Testis (tissue), 3 donors: Measurements from ENCODE around the gene TM7SF3. TPM values are rescaled to one million over a fixed set of nuclear protein-coding genes. Genes with fewer than 3 reads are reported as not detected.

Source experiments
- DNase-seq: peaks from one replicate; pipeline ENCODE4 v3.0.0-alpha.2; 2019
- H3K27ac ChIP-seq, 2 donors: fragments of 200-600 bp; sonication (generic); one replicate each; pipeline ENCODE4 v1.5.1; 2019
- H3K27me3 ChIP-seq: fragments of 200-600 bp; sonication (generic); one replicate; pipeline ENCODE4 v1.5.1; 2019
- H3K36me3 ChIP-seq: fragments of 200-600 bp; sonication (generic); one replicate; pipeline ENCODE4 v1.5.1; 2017; ENCODE audit warnings: low read depth; ENCODE audit errors: missing control alignments
- H3K4me1 ChIP-seq: fragments of 200-600 bp; sonication (generic); one replicate; pipeline ENCODE4 v1.5.1; 2019
- H3K4me3 ChIP-seq, 2 donors: fragments of 200-600 bp; sonication (generic); one replicate each; pipeline ENCODE4 v1.5.1; 2017 to 2019
- H3K9me3 ChIP-seq: fragments of 200-600 bp; sonication (generic); one replicate; pipeline ENCODE4 v1.5.1; 2017
- CTCF ChIP-seq, 3 experiments: fragments of 450-650 bp in 2 of 3; fragments of 200-600 bp in 1 of 3; sonication (generic) in 1 of 3; IDR thresholded peaks; one replicate each; pipeline ENCODE4 v1.5.1; 2016 to 2019; ENCODE audit warnings: antibody characterized with exemption in 3 of 3, mild to moderate bottlenecking in 2 of 3, moderate library complexity in 1 of 3
- POLR2A ChIP-seq: fragments of 450-650 bp; IDR thresholded peaks from one replicate; pipeline ENCODE4 v1.6.1; 2017; ENCODE audit warnings: antibody characterized with exemption, mild to moderate bottlenecking, moderate library complexity
- WGBS, 2 donors: methylation state at CpG; one replicate each; pipeline ENCODE4 v1.1.5; 2018; 5-methylcytosine and 5-hydroxymethylcytosine counted together
- intact Hi-C: fragments of 100-400 bp; cut with DNase I; formaldehyde crosslinking; loops from one replicate; pipeline ENCODE4 v1.15.1; 2023; ENCODE audit warnings: low total_unique reads
- polyA plus RNA-seq: library from polyadenylated mRNA; stranded (reverse); fragments of 350-450 nt; fragmentation: Illumina TruSeq; extraction: RNeasy Lipid Tissue Mini Kit (QIAGEN cat#74804); gene quantifications from one replicate; pipeline ENCODE4 v1.2.3, GENCODE V29; 2014; ENCODE audit warnings: low read depth, low replicate concordance; ENCODE audit not compliant: insufficient read depth
- total RNA-seq, 2 donors: library from RNA; depleted of rRNA; stranded (reverse); fragments of >200 nt; gene quantifications; one replicate each; pipeline ENCODE4 v1.2.3, GENCODE V29; 2016

The TM7SF3 gene
- total and polyA plus RNA-seq, 3 donors from 2014 or later = 64.4 to 73.1 (median 69.6) TPM

DNA sequence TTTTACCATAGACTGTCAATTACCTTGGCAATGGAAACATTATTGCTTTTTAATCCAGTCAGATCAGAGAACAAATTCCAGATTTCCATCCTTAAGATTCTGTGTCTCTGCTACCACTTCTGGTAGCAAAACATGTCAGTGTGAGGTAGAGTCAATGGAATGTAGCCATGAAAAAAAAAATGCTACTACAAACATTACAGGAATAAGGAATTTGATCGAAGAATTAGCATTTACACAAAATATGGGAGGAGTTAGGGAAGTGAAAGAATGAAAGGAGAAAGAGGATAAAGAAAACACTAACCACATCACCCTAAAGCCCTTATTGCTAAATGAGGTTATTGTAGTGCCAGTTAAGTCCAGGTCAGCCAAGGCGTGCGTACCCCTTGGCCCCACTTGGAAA, 17.3 kb upstream of the TM7SF3 start:
- WGBS, 2 donors = 87 to 95% methylated on average over 3 of the region's 3 CpGs
- intact Hi-C loops = no loop called here
- H3K27ac ChIP-seq = no peak overlapping the region
- TF ChIP-seq POLR2A = no peak
- TF ChIP-seq CTCF (IDR thresholded peaks at IDR 0.05) = no peak
- H3K36me3 ChIP-seq = no peaks in the 10 kb centered on the region
- H3K9me3 ChIP-seq = no peaks in the 10 kb centered on the region
- no peaks in the 10 kb centered on the region for H3K4me1 ChIP-seq
- no peaks in the 10 kb centered on the region for H3K27me3 ChIP-seq
- no peak overlapping the region for H3K4me3 ChIP-seq
- DNase-seq = no peak

DNA sequence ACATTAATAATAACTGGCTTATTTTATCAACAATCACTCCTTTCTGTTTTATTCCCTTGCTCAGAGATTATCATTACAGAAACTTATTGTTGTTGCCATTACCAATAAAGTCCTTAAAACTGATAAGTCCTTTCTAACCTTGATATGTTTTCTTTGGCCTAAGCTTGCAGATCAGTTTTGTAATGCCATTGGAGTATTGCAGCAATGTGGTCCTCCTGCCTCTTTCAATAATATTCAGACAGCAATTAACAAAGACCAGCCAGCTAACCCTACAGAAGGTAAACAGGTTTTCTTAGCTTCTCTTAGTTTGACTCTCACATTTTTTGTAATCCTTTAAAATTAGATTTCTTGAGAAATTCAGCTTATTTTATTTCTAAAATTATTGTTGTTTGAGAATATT, 12.1 kb upstream of the TM7SF3 start:
- no peaks in the 10 kb centered on the region for H3K36me3 ChIP-seq
- H3K27me3 ChIP-seq = no peaks in the 10 kb centered on the region
- no peak overlapping the region for H3K27ac ChIP-seq
- H3K9me3 ChIP-seq = no peaks in the 10 kb centered on the region
- peaks cover 3% of the 10 kb centered on the region for H3K4me1 ChIP-seq
- TF ChIP-seq CTCF (IDR thresholded peaks at IDR 0.05) (no peak), POLR2A (no peak)
- no peak overlapping the region for H3K4me3 ChIP-seq
- intact Hi-C loops = no loop called here
- DNase-seq = no peak

DNA sequence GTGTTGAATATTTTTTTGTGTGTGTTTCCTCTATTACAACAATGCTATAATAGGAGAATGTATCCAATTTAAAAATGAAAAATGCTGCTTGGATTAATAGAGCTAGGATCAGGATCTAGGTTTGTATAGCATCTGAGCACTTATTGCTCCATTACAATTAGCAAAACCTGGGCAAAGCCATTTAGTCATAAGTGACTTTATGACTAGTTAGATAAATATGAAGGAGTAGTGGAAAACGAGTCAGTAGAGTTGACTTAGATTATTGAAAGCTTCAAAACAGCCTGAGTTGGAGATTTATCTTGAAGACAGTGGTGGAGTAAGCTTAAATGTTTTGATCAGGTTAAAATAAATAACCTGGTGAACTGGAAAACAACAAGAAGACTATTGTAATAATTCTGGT, 10.9 kb upstream of the TM7SF3 start:
- no peak overlapping the region for H3K4me3 ChIP-seq
- intact Hi-C loops = no loop called here
- no peak overlapping the region for H3K27ac ChIP-seq
- WGBS, 2 donors = 57 to 70% methylated on average over 1 of the region's 1 CpG
- peaks cover 3% of the 10 kb centered on the region for H3K4me1 ChIP-seq
- no peak for DNase-seq
- H3K36me3 ChIP-seq = no peaks in the 10 kb centered on the region
- TF ChIP-seq POLR2A (no peak), CTCF (IDR thresholded peaks at IDR 0.05) (no peak)
- no peaks in the 10 kb centered on the region for H3K9me3 ChIP-seq
- H3K27me3 ChIP-seq = no peaks in the 10 kb centered on the region

- WGBS, 2 donors = 27 to 43% methylated on average over 1 of the region's 1 CpG
- Histone ChIP-seq H3K27ac (no peak overlapping the region), H3K4me1 (peaks cover 3% of the 10 kb centered on the region), H3K27me3 (no peaks in the 10 kb centered on the region), H3K36me3 (no peaks in the 10 kb centered on the region), H3K4me3 (no peak overlapping the region), H3K9me3 (no peaks in the 10 kb centered on the region)
- intact Hi-C loops = no loop called here
- TF ChIP-seq POLR2A = no peak
- no peak for TF ChIP-seq CTCF (IDR thresholded peaks at IDR 0.05)
- no peak for DNase-seq
Measured at GRCh38 chr12:27024291-27024690, 10.1 kb upstream of the TM7SF3 start.

DNA sequence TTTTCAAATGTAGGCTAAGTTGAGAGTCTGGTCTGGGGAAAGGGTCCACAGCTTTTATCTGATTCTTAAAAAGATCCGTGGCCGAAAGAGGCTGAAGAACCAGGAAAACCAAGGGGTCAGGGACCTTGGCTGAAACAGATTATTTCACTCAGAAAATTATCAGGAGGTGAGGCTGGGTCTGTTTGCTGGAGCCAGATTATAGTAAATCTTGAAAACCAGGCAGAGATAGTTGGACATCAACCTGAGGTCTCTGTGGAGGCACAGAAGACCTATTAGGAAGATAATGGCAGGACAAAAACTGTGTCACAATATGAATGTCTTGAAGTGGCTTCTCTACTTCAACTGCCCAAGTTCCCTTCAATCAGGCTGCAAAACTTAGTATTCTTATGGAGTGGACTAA, 6.6 kb upstream of the TM7SF3 start:
- Histone ChIP-seq H3K27me3 (no peaks in the 10 kb centered on the region), H3K9me3 (no peaks in the 10 kb centered on the region), H3K36me3 (no peaks in the 10 kb centered on the region), H3K4me3 (no peak overlapping the region), H3K4me1 (peaks cover 13% of the 10 kb centered on the region), H3K27ac (no peak overlapping the region)
- no peak for DNase-seq
- 80 to 86% methylated on average over 2 of the region's 2 CpGs for WGBS, 2 donors
- TF ChIP-seq CTCF (IDR thresholded peaks at IDR 0.05) (no peak), POLR2A (no peak)
- intact Hi-C loops = no loop called here
